Measurements from ENCODE around the gene SLC19A1.

Gene SLC19A1

DNA sequence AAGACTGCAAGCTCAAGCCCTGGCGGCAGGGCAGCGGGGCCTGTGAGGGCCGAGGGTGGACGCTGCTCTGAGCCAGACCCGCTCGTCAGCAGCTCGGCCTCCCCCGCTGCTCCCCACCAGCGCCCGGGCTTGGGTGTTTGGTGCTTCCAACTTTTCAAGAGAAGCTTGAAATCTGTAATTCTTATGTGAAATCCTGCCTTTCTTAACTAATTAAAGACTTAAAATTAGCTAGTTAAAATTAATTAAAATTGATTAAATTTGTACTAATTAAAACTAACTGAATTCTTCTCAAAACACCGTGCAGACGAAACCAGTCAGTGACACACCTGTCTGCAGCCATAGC lies 14.0 kb upstream of the SLC19A1 start:
- Histone ChIP-seq H3K4me3 (replicated peaks; ENCODE audit: insufficient read depth, low read length) (no peak overlapping the region), H3K27ac (replicated peaks) (peak overlapping the region; percentile 83), H3K27me3 (ENCODE audit: insufficient read depth, poor library complexity, severe bottlenecking) (no peaks in the 10 kb centered on the region)
- no peak for TF ChIP-seq GABPA (IDR thresholded peaks at IDR 0.05; ENCODE audit: low read depth)
- TF ChIP-seq CTCF (IDR thresholded peaks at IDR 0.05; ENCODE audit: insufficient read depth, low read length) = no peak
- TF ChIP-seq POLR2AphosphoS5 (IDR thresholded peaks at IDR 0.05; ENCODE audit: low read depth) = no peak
- no peak for TF ChIP-seq REST (IDR thresholded peaks at IDR 0.05; ENCODE audit: insufficient replicate concordance, low read depth)
- TF ChIP-seq SPI1 (IDR thresholded peaks at IDR 0.05; ENCODE audit: borderline replicate concordance, low read depth) = no peak
- DNase-seq (ENCODE audit: low read depth in 1 of 2, low spot score in 1 of 2) = no peak

DNA sequence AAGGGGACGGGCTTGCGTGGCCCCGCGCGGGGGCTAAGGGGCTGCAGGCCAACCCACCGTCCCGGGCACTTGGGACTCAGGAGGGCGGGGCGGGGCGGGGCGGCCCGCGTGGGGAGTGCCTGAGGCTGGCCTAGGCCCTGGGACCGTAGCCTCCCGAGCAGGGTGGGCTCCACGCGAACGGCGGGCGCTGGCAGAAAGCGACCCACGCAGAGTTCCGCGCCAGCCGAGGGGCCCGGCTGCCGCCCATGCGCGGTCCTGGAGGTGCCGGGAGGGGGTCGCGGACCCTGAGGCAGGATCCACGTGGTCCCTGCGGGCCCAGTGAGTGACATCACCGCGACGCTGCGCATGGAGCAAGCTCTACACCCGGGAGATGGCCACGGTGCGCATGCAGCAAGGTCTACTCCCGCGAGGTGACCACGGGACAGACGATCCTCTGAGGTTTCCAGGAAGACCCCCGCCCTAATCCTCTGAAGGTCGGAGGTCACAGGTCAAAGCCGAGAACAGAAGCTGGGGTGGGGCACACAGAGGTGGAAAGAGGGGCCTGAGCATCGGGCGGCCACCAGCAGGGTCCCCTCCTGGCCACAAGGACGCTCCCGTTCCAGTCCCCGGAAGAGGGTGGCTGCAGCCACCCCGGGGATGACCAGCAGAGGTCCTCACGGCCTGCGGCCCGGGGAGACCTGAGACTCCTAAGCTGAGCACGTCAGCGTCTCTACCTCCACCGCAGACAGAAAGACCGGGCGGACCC lies 13.5 kb upstream of the SLC19A1 start:
- H3K27me3 ChIP-seq (ENCODE audit: insufficient read depth, poor library complexity, severe bottlenecking) = no peaks in the 10 kb centered on the region
- H3K27ac ChIP-seq (replicated peaks) = peak overlapping the region; percentile 83
- DNase-seq (ENCODE audit: low read depth in 1 of 2, low spot score in 1 of 2) = peak in 1 of 2 experiments; percentile 76
- H3K4me3 ChIP-seq (replicated peaks; ENCODE audit: insufficient read depth, low read length) = peak overlapping the region; percentile 29
- TF ChIP-seq CTCF (IDR thresholded peaks at IDR 0.05; ENCODE audit: insufficient read depth, low read length) (peak; percentile 61), POLR2AphosphoS5 (IDR thresholded peaks at IDR 0.05; ENCODE audit: low read depth) (no peak)

- no peak for TF ChIP-seq CTCF (IDR thresholded peaks at IDR 0.05; ENCODE audit: insufficient read depth, low read length)
- no peak for TF ChIP-seq POLR2AphosphoS5 (IDR thresholded peaks at IDR 0.05; ENCODE audit: low read depth)
- peak overlapping the region; percentile 29 for H3K4me3 ChIP-seq (replicated peaks; ENCODE audit: insufficient read depth, low read length)
- H3K27me3 ChIP-seq (ENCODE audit: insufficient read depth, poor library complexity, severe bottlenecking) = no peaks in the 10 kb centered on the region
- DNase-seq (ENCODE audit: low read depth in 1 of 2, low spot score in 1 of 2) = no peak
- peak overlapping the region; percentile 83; the same call in 1 of the 2 replicates for H3K27ac ChIP-seq (replicated peaks)
Observed at GRCh38 chr21:45555251-45555556, 13.0 kb upstream of the SLC19A1 start.

GRCh38 chr21:45554477-45555175 lies 12.4 kb upstream of the SLC19A1 start:
- H3K27me3 ChIP-seq (ENCODE audit: insufficient read depth, poor library complexity, severe bottlenecking) = no peaks in the 10 kb centered on the region
- H3K27ac ChIP-seq (replicated peaks) = peak overlapping the region; percentile 65
- peak; percentile 65 to 75 for DNase-seq (ENCODE audit: low read depth in 1 of 2, low spot score in 1 of 2)
- 0 out of 2 replicates have a peak, but pooled peaks have one; percentile 27 for TF ChIP-seq POLR2AphosphoS5 (IDR thresholded peaks at IDR 0.05; ENCODE audit: low read depth)
- TF ChIP-seq GABPA (IDR thresholded peaks at IDR 0.05; ENCODE audit: low read depth) = no peak
- no peak for TF ChIP-seq SPI1 (IDR thresholded peaks at IDR 0.05; ENCODE audit: borderline replicate concordance, low read depth)
- no peak for TF ChIP-seq REST (IDR thresholded peaks at IDR 0.05; ENCODE audit: insufficient replicate concordance, low read depth)
- peak; percentile 10 for TF ChIP-seq CTCF (IDR thresholded peaks at IDR 0.05; ENCODE audit: insufficient read depth, low read length)
- peak overlapping the region; percentile 53 for H3K4me3 ChIP-seq (replicated peaks; ENCODE audit: insufficient read depth, low read length)

All from HL-60 (cell line).